NCI-H524 treated with DMSO at 0.1 percent for 48 hours (cell line): Measurements from ENCODE around the gene PTGES2.
A peak's percentile ranks its signal among the peaks of the same experiment; 100 is the strongest.

ENCODE experiments used
- DNase-seq: peaks from one replicate; lab custom pipeline; 2025; lab: John Stamatoyannopoulos, UW

The PTGES2 gene

GRCh38 chr9:128153060-128153946 is 25.8 kb upstream of the PTGES2 start:
- DNase-seq, result no peak

GRCh38 chr9:128152133-128153059 is 24.9 kb upstream of the PTGES2 start:
- no peak for DNase-seq

- DNase-seq, result no peak
These were observed 24.0 kb upstream of the PTGES2 start for GRCh38 chr9:128151309-128152132.

- peak; percentile 20 for DNase-seq
These were observed 23.2 kb upstream of the PTGES2 start for GRCh38 chr9:128150594-128151308.

GRCh38 chr9:128149951-128150593 is 22.5 kb upstream of the PTGES2 start:
- no peak for DNase-seq

GRCh38 chr9:128149001-128149701 is 21.6 kb upstream of the PTGES2 start, which contains the start of gene LCN2:
TSS of gene LCN2 (plus strand) at chr9:128149453. CDS start at chr9:128149526, 73 bp downstream.
- no peak for DNase-seq

GRCh38 chr9:128148509-128149000 is 21.0 kb upstream of the PTGES2 start:
- no peak for DNase-seq

- DNase-seq, result no peak
These were observed 19.1 kb upstream of the PTGES2 start for GRCh38 chr9:128146591-128147120.

- no peak for DNase-seq
These were observed 18.4 kb upstream of the PTGES2 start for GRCh38 chr9:128145951-128146351.

- no peak for DNase-seq
These were observed 18.0 kb upstream of the PTGES2 start for GRCh38 chr9:128145536-128145935.

- no peak for DNase-seq
These were observed 17.0 kb upstream of the PTGES2 start for GRCh38 chr9:128144239-128145181.

GRCh38 chr9:128143525-128144238 is 16.2 kb upstream of the PTGES2 start:
- no peak for DNase-seq

GRCh38 chr9:128142596-128142995 is 15.1 kb upstream of the PTGES2 start:
- DNase-seq, result no peak

- no peak for DNase-seq
These were observed 14.5 kb upstream of the PTGES2 start for GRCh38 chr9:128142061-128142460.

- no peak for DNase-seq
These were observed 14.1 kb upstream of the PTGES2 start for GRCh38 chr9:128141604-128142003.

GRCh38 chr9:128139621-128140020 is 12.1 kb upstream of the PTGES2 start:
- DNase-seq, result no peak

- DNase-seq, result no peak
These were observed 10.5 kb upstream of the PTGES2 start for GRCh38 chr9:128138001-128138400.
